Peyer's patch (tissue), 4 donors: ENCODE measurements around the gene EXOSC5.

ENCODE experiments used
- CTCF ChIP-seq, 6 experiments: fragments of 450-650 bp in 4 of 6; fragments of 200-600 bp in 2 of 6; sonication (generic) in 1 of 6; IDR thresholded peaks; one replicate each; pipeline ENCODE4 v1.5.1; 2017 to 2019; ENCODE audit warnings: antibody characterized with exemption in 6 of 6, mild to moderate bottlenecking in 3 of 6, moderate library complexity in 1 of 6
- POLR2A ChIP-seq, 2 donors: fragments of 450-650 bp; IDR thresholded peaks; one replicate each; pipeline ENCODE4 v1.5.1; 2017; ENCODE audit warnings: antibody characterized with exemption in 2 of 2, mild to moderate bottlenecking in 2 of 2, moderate library complexity in 2 of 2

DNA sequence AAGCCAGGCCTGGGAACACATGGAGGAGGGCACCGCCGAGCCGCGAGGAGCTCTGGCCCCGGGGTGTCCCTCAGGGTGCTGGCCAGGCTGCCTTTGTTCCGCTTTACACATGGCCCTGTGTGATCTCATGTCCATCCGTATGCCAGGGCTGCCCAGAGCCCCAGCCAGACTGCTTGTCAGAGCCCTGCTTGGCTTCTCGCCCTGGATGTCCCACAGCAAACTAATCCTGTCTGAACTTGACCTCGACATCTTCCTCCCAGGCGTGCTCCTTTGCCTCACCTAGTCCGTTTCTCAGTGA, 14.8 kb upstream of the EXOSC5 start:
- no peak for TF ChIP-seq CTCF (IDR thresholded peaks at IDR 0.05)
- TF ChIP-seq POLR2A (IDR thresholded peaks at IDR 0.05), result no peak
